Kidney (tissue), 14 donors: ENCODE data around the gene PDE4D. TPM values are rescaled to one million over a fixed set of nuclear protein-coding genes. Genes with fewer than 3 reads are reported as not detected.

Experiments
- DNase-seq, 5 donors: peaks; one replicate each; pipeline ENCODE4 v3.0.0-alpha.2; 2013 to 2020
- FAIRE-seq: peaks from 2 replicates; lab custom pipeline; 2012; peaks lifted over from hg19 to GRCh38; lab: Jason Lieb, UNC
- H3K27ac ChIP-seq, 2 donors: one replicate each; pipeline ENCODE4 v1.7.0; 2013; ENCODE audit warnings: low read depth in 2 of 2, low read length in 2 of 2, inconsistent platforms in 1 of 2
- H3K27me3 ChIP-seq: one replicate; pipeline ENCODE4 v1.7.1; 2013; ENCODE audit warnings: low read length, inconsistent platforms; ENCODE audit not compliant: control insufficient read depth, insufficient read depth
- H3K36me3 ChIP-seq, 3 donors: one replicate each; pipeline versions ENCODE4 v1.7.0 to v1.7.1; 2013; ENCODE audit warnings: low read length in 3 of 3, control low read depth in 1 of 3, inconsistent platforms in 1 of 3; ENCODE audit not compliant: insufficient read depth in 3 of 3, control insufficient read depth in 2 of 3
- H3K4me1 ChIP-seq, 3 donors: one replicate each; pipeline versions ENCODE4 v1.7.0 to v1.7.1; 2013; ENCODE audit warnings: low read length in 3 of 3, inconsistent platforms in 1 of 3, low read depth in 1 of 3; ENCODE audit not compliant: control insufficient read depth in 2 of 3, insufficient read depth in 2 of 3
- H3K4me3 ChIP-seq, 3 donors: one replicate each; pipeline versions ENCODE4 v1.7.0 to v1.8.1; 2013; ENCODE audit warnings: low read length in 3 of 3, control low read depth in 1 of 3, inconsistent platforms in 1 of 3
- H3K9ac ChIP-seq, 3 donors: one replicate each; pipeline versions ENCODE4 v1.7.0 to v1.7.1; 2013; ENCODE audit warnings: low read length in 3 of 3, control low read depth in 1 of 3, inconsistent platforms in 1 of 3
- H3K9me3 ChIP-seq, 3 donors: one replicate each; pipeline versions ENCODE4 v1.7.0 to v1.7.1; 2013; ENCODE audit warnings: low read length in 3 of 3, control low read depth in 1 of 3, inconsistent platforms in 1 of 3; ENCODE audit not compliant: control insufficient read depth in 2 of 3, insufficient read depth in 1 of 3
- intact Hi-C: fragments of 100-400 bp; cut with DNase I; formaldehyde crosslinking; loops from one replicate; pipeline ENCODE4 v1.11.1; 2022
- polyA plus RNA-seq: library from polyadenylated mRNA; stranded (reverse); fragments of 350-450 nt; fragmentation: Illumina TruSeq; extraction: RNeasy Lipid Tissue Mini Kit (QIAGEN cat#74804); gene quantifications from one replicate; pipeline ENCODE4 v1.2.3, GENCODE V29; 2014; ENCODE audit warnings: low read depth, low replicate concordance; ENCODE audit not compliant: insufficient read depth
- total RNA-seq: library from RNA; stranded (reverse); fragmentation: NEBNext Ultra II Directional; extraction: Animal tissue kit (Norgen Biotek cat#: 25700); gene quantifications from one replicate; pipeline ENCODE4 v1.2.1, GENCODE V29; 2021
- TF ChIP-seq, protein P1 (sequence below): IDR thresholded peaks from 3 replicates; pipeline ENCODE4 v1.5.1; 2012; ENCODE audit warnings: mild to moderate bottlenecking, moderate library complexity, borderline replicate concordance; ENCODE audit not compliant: insufficient read depth; ENCODE audit errors: extremely low read depth
- donor health status: control.
- donor health status: control.
- donor health status: control.
- donor health status: control.
- donor health status: control.
- donor health status: DM: yes; HTN: yes; CAD: no.
- donor health status: Normal renal cell carcinoma (clear cell type).

Gene PDE4D
- total and polyA plus RNA-seq, 2 donors from 2014 or later = 9.2 to 78.9 TPM

GRCh38 chr5:59720063-59720462, 173.5 kb downstream of the PDE4D start:
- H3K9ac ChIP-seq = no peak overlapping the region
- no peaks in the 10 kb centered on the region for H3K36me3 ChIP-seq
- H3K4me1 ChIP-seq = no peaks in the 10 kb centered on the region
- no peaks in the 10 kb centered on the region for H3K27me3 ChIP-seq
- no peaks in the 10 kb centered on the region for H3K9me3 ChIP-seq
- intact Hi-C loops = no loop called here
- no peak overlapping the region for H3K4me3 ChIP-seq
- FAIRE-seq (no peak), DNase-seq (no peak)
- no peak overlapping the region for H3K27ac ChIP-seq
- TF ChIP-seq, protein P1, sequence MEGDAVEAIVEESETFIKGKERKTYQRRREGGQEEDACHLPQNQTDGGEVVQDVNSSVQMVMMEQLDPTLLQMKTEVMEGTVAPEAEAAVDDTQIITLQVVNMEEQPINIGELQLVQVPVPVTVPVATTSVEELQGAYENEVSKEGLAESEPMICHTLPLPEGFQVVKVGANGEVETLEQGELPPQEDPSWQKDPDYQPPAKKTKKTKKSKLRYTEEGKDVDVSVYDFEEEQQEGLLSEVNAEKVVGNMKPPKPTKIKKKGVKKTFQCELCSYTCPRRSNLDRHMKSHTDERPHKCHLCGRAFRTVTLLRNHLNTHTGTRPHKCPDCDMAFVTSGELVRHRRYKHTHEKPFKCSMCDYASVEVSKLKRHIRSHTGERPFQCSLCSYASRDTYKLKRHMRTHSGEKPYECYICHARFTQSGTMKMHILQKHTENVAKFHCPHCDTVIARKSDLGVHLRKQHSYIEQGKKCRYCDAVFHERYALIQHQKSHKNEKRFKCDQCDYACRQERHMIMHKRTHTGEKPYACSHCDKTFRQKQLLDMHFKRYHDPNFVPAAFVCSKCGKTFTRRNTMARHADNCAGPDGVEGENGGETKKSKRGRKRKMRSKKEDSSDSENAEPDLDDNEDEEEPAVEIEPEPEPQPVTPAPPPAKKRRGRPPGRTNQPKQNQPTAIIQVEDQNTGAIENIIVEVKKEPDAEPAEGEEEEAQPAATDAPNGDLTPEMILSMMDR = no peak

DNA sequence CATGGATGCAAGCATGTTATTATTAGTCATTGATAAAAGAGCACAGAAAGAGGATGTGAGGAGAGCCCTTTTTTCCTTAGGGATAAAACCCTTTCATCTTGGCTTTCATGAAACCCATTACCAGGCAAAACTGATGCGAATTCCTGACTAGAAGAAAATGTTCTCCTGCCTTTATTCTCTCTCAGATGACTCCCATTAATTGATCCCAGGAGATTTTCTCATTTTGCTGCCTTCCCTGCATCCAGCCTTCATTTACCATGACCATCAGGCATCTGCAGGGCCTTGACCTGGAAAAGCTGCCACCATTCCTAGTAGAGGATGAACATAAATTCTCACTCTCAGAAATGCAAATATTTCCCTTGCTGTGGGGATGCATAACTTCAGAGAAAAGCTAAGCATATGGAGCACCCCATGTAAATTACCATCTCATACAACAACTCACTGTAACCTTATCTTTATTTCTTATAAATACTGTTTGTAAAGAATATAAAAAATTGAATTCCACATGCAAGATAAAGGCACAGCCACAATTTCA, 176.5 kb downstream of the PDE4D start:
- no peak overlapping the region for H3K4me3 ChIP-seq
- H3K27me3 ChIP-seq = no peaks in the 10 kb centered on the region
- DNase-seq (no peak), FAIRE-seq (no peak)
- H3K4me1 ChIP-seq = no peaks in the 10 kb centered on the region
- TF ChIP-seq, protein P1 = no peak
- H3K36me3 ChIP-seq = no peaks in the 10 kb centered on the region
- H3K9ac ChIP-seq = no peak overlapping the region
- intact Hi-C loops = no loop called here
- H3K9me3 ChIP-seq = peaks cover 0 to 2% (median 0%) of the 10 kb centered on the region in 3 donors
- H3K27ac ChIP-seq = no peak overlapping the region

DNA sequence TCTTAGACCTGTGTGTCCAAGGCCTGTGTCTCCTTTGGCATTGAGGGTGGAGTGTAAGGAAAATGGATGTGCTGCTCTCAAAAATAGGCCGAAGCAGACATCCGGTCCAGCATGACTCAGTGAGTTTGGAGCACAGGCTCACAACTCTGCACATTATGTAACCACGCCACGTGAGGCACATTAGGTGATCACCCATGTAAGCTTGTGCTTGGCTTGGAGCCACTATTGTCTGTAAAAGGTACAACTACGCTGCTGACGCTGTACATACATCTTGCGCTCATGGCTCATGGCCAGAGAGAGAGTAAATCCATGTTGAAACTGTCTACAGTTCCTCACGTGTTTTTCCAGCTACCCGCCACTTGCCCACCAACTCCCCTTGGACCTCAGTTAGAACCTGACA, 177.5 kb downstream of the PDE4D start:
- intact Hi-C loops = no loop called here
- Histone ChIP-seq H3K4me3 (no peak overlapping the region), H3K36me3 (no peaks in the 10 kb centered on the region), H3K9me3 (peaks cover 0 to 2% (median 0%) of the 10 kb centered on the region in 3 donors), H3K27me3 (no peaks in the 10 kb centered on the region), H3K27ac (no peak overlapping the region), H3K4me1 (no peaks in the 10 kb centered on the region), H3K9ac (no peak overlapping the region)
- no peak for FAIRE-seq
- no peak for DNase-seq
- TF ChIP-seq, protein P1 = no peak

- no peak overlapping the region for H3K9ac ChIP-seq
- intact Hi-C loops = no loop called here
- no peak for DNase-seq
- FAIRE-seq = no peak
- H3K4me1 ChIP-seq = no peaks in the 10 kb centered on the region
- H3K27me3 ChIP-seq = no peaks in the 10 kb centered on the region
- no peaks in the 10 kb centered on the region for H3K36me3 ChIP-seq
- H3K4me3 ChIP-seq = no peak overlapping the region
- TF ChIP-seq, protein P1 = no peak
- no peak overlapping the region for H3K27ac ChIP-seq
- H3K9me3 ChIP-seq = peaks cover 0 to 2% (median 0%) of the 10 kb centered on the region in 3 donors
These were observed 178.3 kb downstream of the PDE4D start for GRCh38 chr5:59715228-59715627.
